HG02938 (cell line): ENCODE measurements around the gene NRG2.

Experiments
- ATAC-seq: cut with Tn5 transposase; IDR thresholded peaks from one replicate; pipeline ENCODE4 v1.9.1; 2021; ENCODE audit warnings: mild to moderate bottlenecking, moderate library complexity; ENCODE audit not compliant: unreplicated experiment

NRG2 gene

DNA sequence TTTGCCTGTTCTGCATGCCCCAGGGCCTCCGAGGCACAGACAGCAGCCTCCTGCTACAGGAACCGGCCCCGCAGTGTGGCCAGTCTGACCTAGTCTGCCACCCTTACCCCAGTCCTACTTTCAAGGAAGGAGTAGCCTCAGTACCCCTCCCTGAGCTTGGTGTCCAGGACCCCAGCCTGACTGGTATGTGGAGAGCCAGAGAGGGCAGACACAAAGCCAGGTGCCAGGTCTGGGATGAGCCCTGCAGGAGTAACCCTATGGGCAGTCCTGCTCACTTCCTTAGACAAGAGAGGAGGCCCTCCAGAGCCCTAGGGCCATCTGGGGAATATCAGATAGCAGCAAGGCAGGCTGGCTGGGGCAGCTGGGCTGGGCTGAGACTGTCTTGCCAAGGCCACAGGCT, 67.8 kb downstream of the NRG2 start:
- no peak for ATAC-seq

DNA sequence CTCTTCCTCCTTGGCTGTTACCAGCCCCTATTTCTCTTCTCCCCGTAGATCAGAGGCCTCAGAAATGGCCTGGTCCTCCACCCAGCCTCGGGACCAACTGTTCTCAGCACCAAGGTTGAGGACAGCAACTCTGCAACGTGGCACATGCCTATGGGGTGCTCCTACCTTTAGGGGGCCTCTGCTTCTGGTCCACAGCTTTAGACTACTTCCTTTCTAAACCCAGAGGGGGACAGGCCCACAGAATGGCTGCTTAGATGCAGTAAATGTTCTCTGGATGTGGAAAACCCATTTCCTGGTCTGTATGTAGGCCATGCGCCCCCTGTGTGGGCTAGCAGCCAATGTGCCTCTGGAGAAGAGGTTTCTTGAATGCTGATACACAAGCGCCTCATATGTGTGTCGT, 68.4 kb downstream of the NRG2 start:
- ATAC-seq = no peak

DNA sequence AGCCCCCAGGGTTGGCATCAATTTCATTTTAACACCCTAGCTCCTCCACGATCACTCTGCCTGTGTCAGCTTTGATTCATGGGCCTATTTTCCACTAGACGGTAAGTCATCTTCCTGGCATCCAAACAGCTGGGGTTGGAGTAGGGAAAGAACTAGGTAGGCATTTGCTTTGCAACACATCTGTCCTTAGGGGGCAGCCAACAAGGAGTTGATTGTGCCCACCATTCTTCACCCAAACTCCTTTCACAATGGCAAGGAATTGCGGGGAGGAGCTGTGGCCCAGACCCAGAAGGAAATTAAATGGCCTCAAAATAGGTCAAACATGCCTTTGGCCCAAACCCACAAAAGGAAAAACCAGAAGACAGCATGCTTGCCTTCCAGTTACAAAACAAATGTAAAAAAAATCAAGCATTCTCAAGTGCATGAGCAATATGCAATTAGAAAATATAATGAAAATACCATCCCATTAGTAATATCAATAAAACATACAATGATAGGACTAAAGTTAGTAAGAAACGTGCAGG, 71.8 kb downstream of the NRG2 start:
- no peak for ATAC-seq

DNA sequence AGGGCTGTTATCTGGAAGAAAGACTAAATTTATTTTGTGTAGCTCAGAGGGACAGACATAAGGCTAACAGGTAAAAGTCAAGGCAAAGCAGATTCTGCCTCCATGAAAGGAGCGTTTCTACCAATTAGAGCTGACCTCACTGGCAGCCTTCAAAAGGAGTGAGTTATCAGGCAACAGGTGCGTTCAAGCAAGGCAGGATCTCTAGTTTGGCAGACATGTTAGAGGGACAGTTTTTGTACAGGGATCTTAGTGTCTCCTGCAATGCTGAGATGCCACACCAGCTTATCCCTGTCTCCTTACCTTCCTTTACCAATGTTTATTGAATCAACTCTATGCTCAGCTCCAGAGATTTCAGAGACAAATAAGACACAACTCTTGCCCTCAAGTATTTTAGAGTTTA, 73.8 kb downstream of the NRG2 start:
- ATAC-seq = no peak

DNA sequence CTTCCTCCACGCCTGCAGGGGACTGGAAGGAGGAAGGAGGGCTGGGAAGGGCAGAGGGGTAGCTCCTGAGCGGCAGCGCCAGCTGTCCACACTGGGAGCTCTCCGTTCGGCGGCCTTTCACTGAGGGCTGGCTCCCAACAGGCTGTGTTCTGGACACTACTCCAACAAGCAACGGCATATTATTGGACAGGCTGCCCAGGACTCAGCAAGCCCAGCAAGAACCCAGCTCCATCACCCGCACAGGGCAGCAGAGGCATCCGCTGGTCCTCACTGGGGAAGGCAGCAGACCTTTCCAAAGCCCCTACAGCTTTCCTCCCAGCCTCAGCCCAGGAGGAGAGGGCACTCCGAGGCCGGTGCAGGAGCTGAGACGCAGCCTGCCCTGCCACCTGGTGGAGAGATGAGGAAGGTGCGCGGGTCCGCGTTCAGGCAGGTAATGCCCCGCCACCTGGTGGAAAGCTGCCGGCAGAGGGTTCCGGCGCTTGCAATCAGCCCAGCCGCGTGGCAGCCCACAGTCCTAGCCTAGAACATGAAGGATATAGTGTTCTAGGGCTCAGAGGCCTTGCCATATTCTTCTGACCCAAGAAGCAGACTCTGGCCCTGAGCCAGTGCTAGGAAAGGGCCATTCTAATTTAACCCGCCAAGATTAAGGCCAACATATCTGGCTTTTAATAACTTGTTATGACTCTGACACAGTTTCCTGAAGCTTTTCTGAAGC, 74.4 kb downstream of the NRG2 start:
- peak; percentile 92 for ATAC-seq

DNA sequence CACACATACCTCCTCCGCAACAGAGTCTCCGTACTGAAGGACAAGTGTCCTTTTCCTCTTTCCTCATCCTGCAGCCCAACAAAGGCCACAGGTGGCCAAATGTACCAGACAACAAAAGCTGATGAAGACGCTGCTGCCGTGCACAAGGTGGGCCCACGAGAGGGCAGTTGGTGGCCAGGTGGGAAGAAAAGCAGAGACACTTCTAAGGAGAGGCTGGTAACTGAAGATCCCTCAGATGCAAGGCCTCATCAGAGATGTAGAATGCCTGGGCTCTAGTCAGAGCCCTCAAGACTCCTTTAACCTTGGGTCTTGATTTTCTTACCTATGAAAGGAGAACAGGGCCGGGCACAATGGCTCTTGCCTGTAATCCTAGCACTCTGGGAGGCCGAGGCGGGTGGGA, 75.7 kb downstream of the NRG2 start:
- no peak for ATAC-seq

DNA sequence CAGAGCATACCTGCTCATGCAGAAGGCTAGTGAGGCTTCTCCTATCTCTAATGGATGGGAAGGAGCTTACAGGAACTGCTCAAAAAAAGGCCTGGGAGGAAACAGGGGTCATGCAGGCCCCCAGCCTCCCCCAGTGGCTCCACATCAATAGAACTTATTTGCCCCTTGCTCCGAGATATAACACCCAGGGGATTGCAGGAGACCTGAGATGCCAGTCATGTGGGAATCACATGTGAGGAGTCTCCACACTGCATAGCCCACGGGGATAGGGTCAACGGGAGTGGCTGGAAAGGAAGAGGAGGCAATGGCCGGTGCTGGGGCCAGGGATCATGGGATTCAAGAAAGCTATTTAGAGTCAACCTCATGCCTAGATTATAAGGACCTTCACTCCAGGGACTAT, 76.2 kb downstream of the NRG2 start:
- no peak for ATAC-seq

DNA sequence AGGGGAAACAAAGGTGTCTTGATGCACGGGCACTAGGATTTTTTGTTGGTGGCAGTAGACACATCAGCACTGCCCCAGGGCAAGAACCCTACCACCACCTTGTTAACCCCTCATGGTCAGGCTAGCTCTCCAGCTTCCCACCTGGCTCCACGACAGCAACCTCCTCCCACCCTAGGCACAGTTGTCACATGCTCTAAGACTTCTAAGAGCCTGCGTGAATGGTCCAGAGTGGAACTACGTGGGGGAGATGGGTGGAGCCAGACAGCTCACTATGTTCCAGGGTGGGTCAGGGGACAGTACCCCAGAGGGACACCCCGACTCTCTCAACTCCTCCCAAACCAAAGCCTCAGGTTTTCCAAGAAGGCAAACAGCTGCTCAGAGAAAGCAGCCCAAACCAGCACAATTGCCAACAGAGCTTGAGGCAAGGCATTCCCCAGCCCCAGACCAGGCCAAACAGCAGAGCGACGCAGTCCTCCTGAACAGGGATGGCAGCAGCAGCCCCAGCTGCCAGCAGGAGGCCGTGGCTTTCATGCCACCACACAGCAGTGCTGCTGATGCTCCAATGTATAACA, 78.0 kb downstream of the NRG2 start:
- ATAC-seq = no peak

DNA sequence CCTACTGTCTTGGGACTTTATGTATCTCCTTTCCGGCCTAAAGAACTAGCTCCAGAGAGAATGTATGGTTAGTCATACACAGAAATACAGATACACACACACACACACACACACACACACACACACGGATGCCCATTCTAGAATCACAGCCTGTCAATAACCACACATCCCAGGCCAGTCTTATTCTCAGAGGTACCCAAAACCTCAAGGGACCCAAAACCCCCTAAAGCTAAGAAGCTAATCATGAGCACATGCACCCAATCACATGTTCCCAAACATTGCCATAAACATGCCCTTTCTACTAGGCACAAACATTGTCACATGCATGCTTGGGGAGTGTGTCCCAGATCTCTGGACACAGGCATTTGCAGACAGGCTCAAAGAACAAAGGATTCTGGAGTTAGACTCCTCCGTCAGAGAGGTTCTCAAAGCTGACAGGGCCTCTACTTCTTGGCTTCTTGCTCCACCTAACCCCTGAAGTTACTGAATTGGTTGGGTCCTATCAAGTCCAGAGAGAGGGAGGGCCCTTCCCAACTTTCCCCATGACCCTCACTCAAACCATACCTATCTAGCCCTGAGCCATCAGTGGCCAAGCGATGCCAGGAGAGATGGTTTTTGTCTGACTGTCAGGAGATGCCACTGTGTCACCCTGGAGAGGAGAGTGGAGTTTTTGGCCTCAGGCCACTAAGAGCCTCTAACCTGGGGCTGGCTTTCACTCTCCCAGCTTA, 78.7 kb downstream of the NRG2 start:
- ATAC-seq = no peak

DNA sequence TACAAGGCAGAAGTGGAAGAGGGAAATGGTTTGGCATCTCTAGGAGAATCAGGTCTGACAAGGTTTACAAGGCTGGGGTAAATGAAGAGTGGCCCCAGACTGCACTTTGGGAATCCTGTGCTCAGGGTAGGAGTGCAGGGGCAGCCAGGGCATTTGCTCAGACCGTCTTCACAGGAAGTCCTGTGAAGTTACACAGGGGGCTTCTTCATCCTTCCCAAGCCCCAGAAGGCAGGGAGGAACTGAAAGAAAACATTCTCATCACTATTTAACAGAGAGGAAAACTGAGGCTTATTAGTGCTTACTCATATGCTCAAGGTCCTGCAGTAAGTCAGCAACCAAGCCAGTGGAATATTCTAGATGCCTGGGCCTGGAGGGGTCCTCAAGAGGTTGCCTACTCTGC, 80.7 kb downstream of the NRG2 start:
- no peak for ATAC-seq

DNA sequence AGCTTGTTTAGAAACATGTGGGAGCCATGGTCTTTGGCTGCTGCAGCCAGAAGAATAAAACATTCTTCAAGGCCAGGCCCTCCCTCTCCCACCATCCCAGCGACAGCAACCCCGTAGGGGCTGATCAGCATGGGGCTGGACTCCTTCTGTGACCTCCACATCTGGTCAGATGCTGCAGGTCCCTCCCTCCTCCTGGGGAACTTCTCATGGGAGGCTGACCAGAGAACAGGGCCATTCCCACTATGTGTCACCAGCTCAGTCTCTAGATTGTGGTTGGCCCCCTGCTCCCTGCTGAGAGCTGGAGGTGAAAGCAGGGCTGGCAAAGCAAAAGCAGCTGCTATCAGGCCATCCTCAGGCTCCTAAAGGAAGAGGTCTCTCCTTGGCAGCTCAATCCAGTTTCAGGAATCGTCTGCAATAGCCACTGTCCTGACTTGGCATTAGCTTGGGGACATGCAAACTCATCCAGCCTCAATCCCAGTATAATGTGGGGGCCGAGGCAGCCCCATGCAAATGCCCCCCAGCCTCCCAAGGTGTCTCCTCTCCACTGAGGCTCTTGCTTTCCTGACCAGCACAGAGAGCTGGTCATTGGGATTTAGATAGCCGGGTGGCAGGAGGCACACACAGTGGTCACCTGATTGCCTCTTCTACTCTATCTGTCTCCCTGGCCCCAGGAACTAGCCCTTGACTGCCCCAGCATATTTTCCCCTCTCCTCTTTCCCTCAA, 81.5 kb downstream of the NRG2 start:
- ATAC-seq = peak; percentile 33

DNA sequence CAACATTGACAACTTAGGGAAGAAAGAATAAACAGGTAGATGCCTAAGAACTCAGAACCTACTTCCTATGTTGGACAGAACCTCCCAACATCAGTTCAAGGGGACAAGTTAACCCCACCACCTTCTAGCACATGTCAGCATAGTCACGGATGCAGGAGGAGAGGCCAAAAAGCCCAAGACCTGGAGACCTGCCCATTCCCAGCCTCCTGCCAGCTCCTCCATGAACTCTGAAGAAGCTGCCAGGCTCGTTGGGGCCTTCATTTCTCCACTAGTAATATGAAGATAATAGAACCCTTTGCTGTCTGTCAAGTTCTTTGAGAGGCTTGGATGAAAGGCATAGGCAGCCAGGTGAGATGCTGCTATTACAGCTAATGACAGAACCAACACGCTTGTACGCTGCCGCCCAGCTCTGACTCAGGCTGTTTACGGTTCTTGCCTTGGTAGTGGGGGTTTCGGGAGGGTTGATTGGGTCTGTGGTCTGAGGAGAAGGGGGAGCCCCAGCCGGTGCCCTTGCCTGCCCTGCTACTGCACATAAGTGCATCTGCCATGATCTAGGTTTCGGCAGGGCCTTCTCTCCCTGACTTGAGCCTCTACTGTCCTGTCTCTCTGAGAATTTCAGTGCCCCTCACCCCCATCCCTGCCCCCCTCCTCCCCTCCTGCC, 82.2 kb downstream of the NRG2 start:
- ATAC-seq = peak; percentile 78

DNA sequence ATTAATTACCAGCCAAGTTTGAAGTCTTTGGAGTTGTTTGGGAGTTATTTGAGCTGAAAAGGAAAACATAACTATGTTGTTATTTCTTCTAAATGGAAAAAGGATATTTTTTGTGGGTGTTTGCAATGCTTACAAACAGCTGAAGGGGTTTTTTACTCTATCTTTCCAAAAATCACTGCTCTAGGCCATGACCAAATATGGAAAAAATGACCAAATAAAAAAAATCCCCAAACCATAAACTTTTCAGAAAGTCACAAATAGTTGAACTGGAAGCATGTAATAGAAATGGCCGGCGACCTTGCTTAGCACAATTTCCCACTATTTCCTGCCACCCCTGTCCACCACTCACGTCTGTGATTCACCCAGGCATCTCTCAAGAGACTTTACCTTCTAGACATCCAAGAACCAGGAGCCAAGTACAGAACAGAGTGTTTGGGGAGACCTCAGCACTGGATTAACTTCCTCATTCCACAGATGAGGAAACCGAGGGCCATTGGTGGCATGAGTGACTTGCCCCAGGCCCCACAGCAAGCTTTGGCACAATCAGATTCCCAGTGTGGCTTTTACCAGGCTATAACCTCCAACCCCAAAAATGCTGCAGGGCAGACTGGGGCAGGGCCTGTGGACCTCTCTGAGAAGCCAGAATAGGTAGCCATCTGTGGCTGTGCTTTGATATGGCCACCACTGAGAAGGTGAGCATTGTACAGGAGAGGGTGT, 84.5 kb downstream of the NRG2 start:
- no peak for ATAC-seq

DNA sequence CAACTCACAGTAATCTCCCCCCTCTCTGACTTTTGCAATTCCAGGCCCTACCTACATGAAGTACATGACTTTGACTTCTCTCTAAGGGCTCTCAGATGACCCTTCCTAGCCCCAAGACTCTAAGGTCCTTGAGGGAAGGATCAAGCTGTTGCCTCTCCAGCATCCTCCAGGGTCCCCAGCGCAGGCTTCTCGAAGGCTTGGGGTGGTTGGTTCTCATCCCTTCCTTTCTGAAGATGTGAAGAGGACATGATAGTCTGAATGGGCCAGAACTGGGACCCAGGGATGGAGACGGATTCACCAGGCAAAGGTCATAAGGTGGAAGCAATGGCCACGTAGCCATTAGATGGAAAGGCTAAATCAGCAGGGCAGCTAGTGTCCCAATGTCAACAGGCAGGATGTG, 86.8 kb downstream of the NRG2 start:
- no peak for ATAC-seq

DNA sequence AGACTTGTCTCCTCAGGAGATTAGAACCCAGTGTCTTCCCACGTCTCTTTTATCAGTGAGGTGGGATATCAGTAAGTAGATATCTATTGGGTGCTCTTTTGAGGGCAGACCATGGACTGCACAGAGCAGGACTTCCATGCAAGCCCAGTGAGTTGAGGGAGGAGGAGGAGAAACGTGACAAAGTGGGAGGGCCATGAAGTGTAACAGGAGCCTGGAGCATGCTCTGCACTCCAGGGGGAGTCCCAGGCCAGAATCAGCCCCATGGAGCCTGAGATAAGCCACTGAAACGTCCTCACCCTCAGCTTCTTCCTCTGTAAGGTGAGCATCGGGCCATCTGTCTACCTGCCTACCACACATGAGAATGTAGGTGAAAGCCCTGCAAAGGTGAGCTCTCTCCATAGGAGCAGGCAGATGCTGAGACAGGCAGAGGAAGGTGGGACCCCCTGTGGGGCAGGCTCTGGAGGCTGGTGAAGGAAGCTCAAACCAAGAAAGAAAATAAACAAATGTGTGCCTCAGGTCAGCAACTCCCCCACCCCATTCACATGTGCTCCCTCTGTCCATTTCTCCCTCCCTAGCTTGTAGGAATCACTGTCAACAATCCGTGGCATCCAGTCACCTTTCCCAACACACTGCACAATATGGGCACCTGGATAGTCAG, 87.4 kb downstream of the NRG2 start:
- ATAC-seq = no peak

DNA sequence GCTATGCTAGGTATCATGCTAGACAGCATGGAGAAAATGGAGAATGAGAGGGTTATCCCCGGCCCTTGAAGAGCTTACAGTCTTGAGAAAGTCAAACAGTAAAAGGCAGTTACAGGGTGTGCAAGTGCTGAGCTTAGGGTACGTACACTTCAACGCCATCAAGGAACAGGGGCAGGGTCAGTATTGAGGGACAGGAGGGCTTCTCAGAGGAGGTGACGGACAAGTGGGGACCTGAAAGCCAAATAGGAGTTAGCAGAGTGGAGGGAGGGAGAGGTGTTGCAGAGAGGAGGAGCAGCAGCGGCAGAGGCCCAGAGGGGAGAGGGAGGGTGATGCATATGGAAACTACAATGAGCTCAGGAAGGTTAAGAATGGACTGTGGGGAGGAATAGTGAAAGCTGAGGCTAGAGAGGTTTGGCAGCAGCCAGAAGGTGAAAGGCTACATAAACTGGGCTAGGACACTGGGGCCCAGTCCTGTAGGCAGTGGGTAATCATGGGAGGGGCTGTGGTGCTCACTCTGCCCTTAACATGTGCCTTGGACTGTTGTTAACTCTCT, 88.0 kb downstream of the NRG2 start:
- ATAC-seq = peak; percentile 65

DNA sequence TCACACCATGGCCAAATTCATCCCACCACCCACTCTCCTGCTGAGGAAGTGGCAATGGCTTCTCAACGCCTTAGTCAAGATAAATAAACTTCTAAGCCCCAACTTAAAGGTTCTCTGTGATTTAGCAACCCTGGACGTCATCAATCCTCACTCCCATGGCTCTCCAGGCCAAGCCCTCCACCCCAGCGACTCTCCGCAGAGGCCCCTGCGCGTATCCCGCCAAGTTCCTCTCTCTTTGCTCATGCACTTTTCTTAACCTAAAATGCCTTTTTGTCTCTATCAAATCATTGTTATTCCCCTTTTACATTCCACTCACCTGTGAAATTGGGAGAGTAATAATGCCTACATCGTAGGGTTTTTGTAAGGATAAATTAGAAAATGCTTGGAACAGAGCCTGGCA, 88.6 kb downstream of the NRG2 start:
- ATAC-seq = no peak

DNA sequence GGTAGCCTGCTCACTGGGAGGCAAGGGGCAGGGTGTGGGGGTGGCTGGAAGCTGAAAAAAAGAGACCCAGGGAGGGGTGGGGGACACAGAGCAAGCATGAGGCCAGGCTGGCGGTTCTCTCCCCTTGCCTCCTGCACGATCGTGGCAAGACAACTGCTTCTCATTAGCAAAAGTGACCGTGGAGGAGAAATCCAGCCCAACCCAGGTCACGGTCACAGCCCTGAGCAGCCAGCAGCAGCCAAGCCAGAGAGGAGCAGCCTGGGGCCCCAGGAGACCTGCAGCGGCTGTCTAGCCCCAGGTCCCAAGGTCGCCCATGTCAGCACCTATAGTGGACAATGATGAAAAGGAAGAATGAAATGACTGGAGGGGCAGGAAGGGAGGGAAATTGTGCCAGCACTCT, 89.1 kb downstream of the NRG2 start:
- no peak for ATAC-seq

DNA sequence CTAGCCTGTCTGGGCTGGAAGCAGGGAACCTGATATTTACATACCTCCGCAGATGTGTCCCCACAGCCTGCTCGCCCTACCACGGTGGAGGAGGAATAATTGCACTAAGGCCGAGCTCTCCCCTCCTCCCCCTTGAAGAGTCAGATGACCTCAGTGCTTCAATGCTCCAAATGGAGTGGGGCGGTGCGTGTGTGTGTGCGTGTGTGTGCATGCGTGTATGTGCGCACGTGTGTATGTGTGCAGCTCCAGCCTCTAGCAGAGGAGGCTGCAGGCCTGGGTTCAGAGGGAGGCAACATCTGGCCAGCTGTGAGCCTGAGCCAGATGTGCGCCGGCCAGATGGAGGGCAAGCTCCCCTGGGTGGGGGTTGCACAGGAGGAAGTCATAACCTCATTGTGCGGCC, 90.5 kb downstream of the NRG2 start:
- no peak for ATAC-seq

DNA sequence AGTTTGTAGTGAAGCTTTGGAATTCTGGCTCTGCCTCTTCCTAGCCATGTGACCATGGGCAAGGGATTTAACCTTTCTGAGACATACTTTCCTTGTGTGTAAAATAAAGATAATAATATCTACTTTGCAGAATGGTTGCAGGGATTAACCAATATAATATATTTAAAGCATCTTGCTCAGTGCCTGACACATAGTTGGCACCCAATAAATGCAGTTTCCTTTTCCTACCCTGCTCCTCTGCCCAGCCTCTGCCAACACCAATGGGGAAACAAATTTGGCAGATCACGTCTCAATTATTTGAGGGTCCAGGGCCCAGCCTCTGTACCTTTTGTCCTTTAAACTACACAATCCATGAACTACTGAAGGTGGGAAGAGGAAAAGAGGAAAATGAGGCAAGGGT, 91.1 kb downstream of the NRG2 start:
- no peak for ATAC-seq
